GM19043 (cell line): ENCODE measurements around the gene TEX2.

Source experiments
- ATAC-seq: cut with Tn5 transposase; IDR thresholded peaks from one replicate; pipeline ENCODE4 v1.9.1; 2021; ENCODE audit warnings: low read depth; ENCODE audit not compliant: unreplicated experiment

The TEX2 gene

GRCh38 chr17:64148699-64149098 lies 114.4 kb downstream of the TEX2 start:
- ATAC-seq = no peak

GRCh38 chr17:64148017-64148631 lies 114.9 kb downstream of the TEX2 start:
- ATAC-seq = no peak

GRCh38 chr17:64147110-64148016 lies 115.7 kb downstream of the TEX2 start:
- ATAC-seq = no peak

- ATAC-seq = no peak
Observed at GRCh38 chr17:64146418-64147109, 116.5 kb downstream of the TEX2 start.

- ATAC-seq = peak; percentile 90
Observed at GRCh38 chr17:64145751-64146417, 117.2 kb downstream of the TEX2 start.

- ATAC-seq = peak; percentile 10
Observed at GRCh38 chr17:64145375-64145750, 117.7 kb downstream of the TEX2 start.

- no peak for ATAC-seq
Observed at GRCh38 chr17:64139542-64139941, 123.5 kb downstream of the TEX2 start.

GRCh38 chr17:64138441-64138840 lies 124.6 kb downstream of the TEX2 start:
- no peak for ATAC-seq

GRCh38 chr17:64135000-64135399 lies 128.1 kb downstream of the TEX2 start:
- no peak for ATAC-seq

GRCh38 chr17:64134216-64134970 lies 128.7 kb downstream of the TEX2 start:
- ATAC-seq = no peak

GRCh38 chr17:64133546-64134215 lies 129.4 kb downstream of the TEX2 start:
- ATAC-seq = no peak

GRCh38 chr17:64131606-64132270 lies 131.3 kb downstream of the TEX2 start:
- no peak for ATAC-seq

GRCh38 chr17:64130559-64131001 lies 132.5 kb downstream of the TEX2 start:
- ATAC-seq = peak; percentile 29

GRCh38 chr17:64129765-64130558 lies 133.1 kb downstream of the TEX2 start, which contains the start of gene ERN1:
ERN1 (minus strand) TSS chr17:64130144; CDS start chr17:64130029, 115 bp downstream.
- ATAC-seq = peak; percentile 75

GRCh38 chr17:64129515-64129764 lies 133.6 kb downstream of the TEX2 start:
- ATAC-seq = peak; percentile 2

GRCh38 chr17:64128787-64129514 lies 134.1 kb downstream of the TEX2 start:
- ATAC-seq = no peak

GRCh38 chr17:64126918-64127317 lies 136.1 kb downstream of the TEX2 start:
- no peak for ATAC-seq

GRCh38 chr17:64125937-64126336 lies 137.1 kb downstream of the TEX2 start:
- no peak for ATAC-seq
